ENCODE results near the gene RYR2. TPM values are rescaled to one million over a fixed set of nuclear protein-coding genes. Genes with fewer than 3 reads are reported as not detected.

Gene RYR2
- total and polyA plus RNA-seq, 2 experiments from 2014 or later, result 0.50 to 0.95 TPM

GRCh38 chr1:237786066-237786719, 744.2 kb downstream of the RYR2 start:
- Histone ChIP-seq H3K4me2 (no peak overlapping the region), H3K27me3 (no peaks in the 10 kb centered on the region), H3K4me1 (ENCODE audit: insufficient read depth) (no peaks in the 10 kb centered on the region), H3K9me2 (replicated peaks; ENCODE audit: insufficient read depth) (no peaks in the 10 kb centered on the region), H2AFZ (no peak overlapping the region), H3K79me2 (no peaks in the 10 kb centered on the region), H3K4me3 (no peak overlapping the region), H3K27ac (no peak overlapping the region), H3K36me3 (replicated peaks; ENCODE audit: insufficient read depth, low read depth) (no peaks in the 10 kb centered on the region), H3K9me3 (ENCODE audit: low read depth) (no peaks in the 10 kb centered on the region), H4K20me1 (ENCODE audit: insufficient read depth, poor library complexity, severe bottlenecking) (no peaks in the 10 kb centered on the region)
- DNase-seq (ENCODE audit: low spot score), result no peak
- WGBS (ENCODE audit: low lambda C conversion rate, missing lambda C conversion rate), result 86% methylated on average over 11 of the region's 11 CpGs
- no peak for TF ChIP-seq EZH2 (IDR thresholded peaks at IDR 0.05; ENCODE audit: borderline replicate concordance)

GRCh38 chr1:237788069-237788468, 746.1 kb downstream of the RYR2 start:
- 74% methylated on average over 3 of the region's 3 CpGs for WGBS (ENCODE audit: low lambda C conversion rate, missing lambda C conversion rate)
- Histone ChIP-seq H4K20me1 (ENCODE audit: insufficient read depth, poor library complexity, severe bottlenecking) (no peaks in the 10 kb centered on the region), H3K27me3 (no peaks in the 10 kb centered on the region), H3K79me2 (no peaks in the 10 kb centered on the region), H3K4me1 (ENCODE audit: insufficient read depth) (no peaks in the 10 kb centered on the region), H3K36me3 (replicated peaks; ENCODE audit: insufficient read depth, low read depth) (no peaks in the 10 kb centered on the region), H3K9me2 (replicated peaks; ENCODE audit: insufficient read depth) (no peaks in the 10 kb centered on the region), H2AFZ (no peak overlapping the region), H3K27ac (no peak overlapping the region), H3K4me2 (no peak overlapping the region), H3K9me3 (ENCODE audit: low read depth) (no peaks in the 10 kb centered on the region), H3K4me3 (no peak overlapping the region)
- no peak for DNase-seq (ENCODE audit: low spot score)
- TF ChIP-seq EZH2 (IDR thresholded peaks at IDR 0.05; ENCODE audit: borderline replicate concordance) (no peak), CTCF (IDR thresholded peaks at IDR 0.05; ENCODE audit: poor library complexity) (no peak), EZH2phosphoT487 (IDR thresholded peaks at IDR 0.05; ENCODE audit: low read depth, severe bottlenecking, unreplicated experiment) (no peak)

- WGBS (ENCODE audit: low lambda C conversion rate, missing lambda C conversion rate), result 70% methylated on average over 5 of the region's 5 CpGs
- Histone ChIP-seq H3K27me3 (no peaks in the 10 kb centered on the region), H3K4me1 (ENCODE audit: insufficient read depth) (no peaks in the 10 kb centered on the region), H2AFZ (no peak overlapping the region), H3K9me3 (ENCODE audit: low read depth) (no peaks in the 10 kb centered on the region), H4K20me1 (ENCODE audit: insufficient read depth, poor library complexity, severe bottlenecking) (no peaks in the 10 kb centered on the region), H3K4me3 (no peak overlapping the region), H3K9me2 (replicated peaks; ENCODE audit: insufficient read depth) (no peaks in the 10 kb centered on the region), H3K36me3 (replicated peaks; ENCODE audit: insufficient read depth, low read depth) (no peaks in the 10 kb centered on the region), H3K79me2 (no peaks in the 10 kb centered on the region), H3K27ac (no peak overlapping the region), H3K4me2 (no peak overlapping the region)
- TF ChIP-seq EZH2phosphoT487 (IDR thresholded peaks at IDR 0.05; ENCODE audit: low read depth, severe bottlenecking, unreplicated experiment) (no peak), CTCF (IDR thresholded peaks at IDR 0.05; ENCODE audit: poor library complexity) (no peak), EZH2 (IDR thresholded peaks at IDR 0.05; ENCODE audit: borderline replicate concordance) (no peak)
- DNase-seq (ENCODE audit: low spot score), result peak; percentile 13
Measured at GRCh38 chr1:237789619-237790018, 747.6 kb downstream of the RYR2 start.

GRCh38 chr1:237791592-237791991, 749.6 kb downstream of the RYR2 start:
- WGBS (ENCODE audit: low lambda C conversion rate, missing lambda C conversion rate), result 86% methylated on average over 2 of the region's 2 CpGs
- no peak overlapping the region for H3K27ac ChIP-seq
- H3K36me3 ChIP-seq (replicated peaks; ENCODE audit: insufficient read depth, low read depth), result no peaks in the 10 kb centered on the region
- H2AFZ ChIP-seq, result no peak overlapping the region
- H3K79me2 ChIP-seq, result no peaks in the 10 kb centered on the region
- no peak overlapping the region for H3K4me3 ChIP-seq
- no peaks in the 10 kb centered on the region for H3K27me3 ChIP-seq
- H3K9me2 ChIP-seq (replicated peaks; ENCODE audit: insufficient read depth), result no peaks in the 10 kb centered on the region
- no peaks in the 10 kb centered on the region for H4K20me1 ChIP-seq (ENCODE audit: insufficient read depth, poor library complexity, severe bottlenecking)
- no peaks in the 10 kb centered on the region for H3K4me1 ChIP-seq (ENCODE audit: insufficient read depth)
- no peak for DNase-seq (ENCODE audit: low spot score)
- TF ChIP-seq EZH2 (IDR thresholded peaks at IDR 0.05; ENCODE audit: borderline replicate concordance) (no peak), CTCF (IDR thresholded peaks at IDR 0.05; ENCODE audit: poor library complexity) (no peak), EZH2phosphoT487 (IDR thresholded peaks at IDR 0.05; ENCODE audit: low read depth, severe bottlenecking, unreplicated experiment) (no peak)
- H3K4me2 ChIP-seq, result no peak overlapping the region
- no peaks in the 10 kb centered on the region for H3K9me3 ChIP-seq (ENCODE audit: low read depth)

Data from hepatocyte (in vitro differentiated cells).